Stomach (tissue), 9 donors: ENCODE results near the gene SNX3. TPM values are rescaled to one million over a fixed set of nuclear protein-coding genes. Genes with fewer than 3 reads are reported as not detected.

Source experiments
- DNase-seq, 2 donors: peaks; one replicate each; pipeline versions ENCODE4 v3.0.0 to v3.0.0-alpha.2; 2013 to 2019
- H3K27ac ChIP-seq, 5 donors: fragments of 200-600 bp in 4 of 5; sonication (generic) in 4 of 5; one replicate each; pipeline ENCODE4 v1.5.1; 2013 to 2019; ENCODE audit warnings: mild to moderate bottlenecking in 1 of 5, moderate library complexity in 1 of 5
- H3K27me3 ChIP-seq, 3 donors: fragments of 200-600 bp; sonication (generic); one replicate each; pipeline ENCODE4 v1.5.1; 2017 to 2019; ENCODE audit warnings: mixed run types in 1 of 3
- H3K36me3 ChIP-seq, 4 donors: fragments of 200-600 bp; sonication (generic); 1 replicate in 3 of 4; 2 replicates in 1 of 4; pipeline ENCODE4 v1.5.1; 2016 to 2019
- H3K4me1 ChIP-seq, 4 donors: fragments of 200-600 bp; sonication (generic); one replicate each; pipeline ENCODE4 v1.5.1; 2016 to 2019
- H3K4me3 ChIP-seq, 4 donors: fragments of 200-600 bp; sonication (generic) in 3 of 4; one replicate each; pipeline ENCODE4 v1.5.1; 2016 to 2019; ENCODE audit warnings: mild to moderate bottlenecking in 1 of 4
- H3K9me3 ChIP-seq, 4 donors: fragments of 200-600 bp; sonication (generic); one replicate each; pipeline ENCODE4 v1.5.1; 2016 to 2019
- EP300 ChIP-seq: sonication (generic); formaldehyde crosslinking; IDR thresholded peaks from one replicate; pipeline ENCODE4 v1.6.1; 2017; ENCODE audit warnings: antibody characterized with exemption
- POLR2A ChIP-seq, 4 donors: fragments of 450-650 bp; IDR thresholded peaks; one replicate each; pipeline ENCODE4 v1.6.1; 2016; ENCODE audit warnings: antibody characterized with exemption in 4 of 4, control low read depth in 2 of 4, mild to moderate bottlenecking in 1 of 4, moderate library complexity in 1 of 4
- POLR2AphosphoS5 ChIP-seq, 3 donors: sonication (generic); formaldehyde crosslinking; IDR thresholded peaks; one replicate each; pipeline ENCODE4 v1.6.1; 2016; ENCODE audit warnings: antibody characterized with exemption in 3 of 3
- WGBS, 5 donors: extraction: QIAGEN DNeasy Blood & Tissue Kit in 3 of 5; methylation state at CpG; one replicate each; pipeline versions ENCODE4 v1.1.5 to v1.1.7; 2013 to 2018; 5-methylcytosine and 5-hydroxymethylcytosine counted together
- intact Hi-C: fragments of 100-400 bp; cut with DNase I; formaldehyde crosslinking; loops from one replicate; pipeline ENCODE4 v1.15.1; 2023; ENCODE audit warnings: low total_unique reads
- polyA plus RNA-seq, 3 donors: library from polyadenylated mRNA; stranded (reverse); fragments of 200-250 nt; gene quantifications; one replicate each; pipeline ENCODE4 v1.2.3, GENCODE V29; 2013
- total RNA-seq, 5 donors: library from RNA; depleted of rRNA; stranded (reverse); fragments of >200 nt; gene quantifications; one replicate each; pipeline versions ENCODE4 v1.1.0 to v1.2.3, GENCODE V29; 2014 to 2016
- TF ChIP-seq, protein P1 (sequence below), 7 experiments: fragments of 450-650 bp in 4 of 7; fragments of 200-600 bp in 3 of 7; sonication (generic) in 3 of 7; IDR thresholded peaks; one replicate each; pipeline ENCODE4 v1.5.1; 2016 to 2019; ENCODE audit warnings: antibody characterized with exemption in 7 of 7, control low read depth in 2 of 7, mild to moderate bottlenecking in 1 of 7
- donor health status: healthy with polysubstance abuse.
- donor health status: Bipolar disorder and iron deficiency.
- donor health status: healthy.

Gene SNX3
- total and polyA plus RNA-seq, 8 donors = 46.1 to 199 (median 144) TPM

DNA sequence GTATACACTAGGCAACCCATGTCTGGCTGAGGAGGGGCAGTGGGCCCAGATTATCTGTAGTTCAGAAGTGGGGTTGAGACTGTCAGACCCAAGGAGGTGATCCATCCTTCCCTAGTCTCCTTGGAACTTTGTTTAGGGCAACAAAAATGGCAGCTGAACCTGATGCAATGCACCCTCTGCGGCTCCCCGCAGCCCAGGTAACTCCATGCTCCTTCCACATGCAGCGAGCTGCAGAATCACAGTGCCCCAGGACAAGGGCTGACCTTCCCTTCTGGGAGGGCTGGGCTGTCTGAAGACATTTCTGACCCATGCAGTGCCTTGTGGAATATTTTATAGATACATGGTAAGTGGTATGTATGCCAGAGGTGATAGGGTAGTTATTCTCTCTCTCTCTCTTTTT lies 65.6 kb downstream of the SNX3 start:
- DNase-seq = no peak
- Histone ChIP-seq H3K4me1 (no peaks in the 10 kb centered on the region), H3K27ac (no peak overlapping the region), H3K27me3 (no peaks in the 10 kb centered on the region), H3K4me3 (no peak overlapping the region), H3K36me3 (no peaks in the 10 kb centered on the region), H3K9me3 (no peaks in the 10 kb centered on the region)
- intact Hi-C loops = no loop called here
- TF ChIP-seq POLR2A (IDR thresholded peaks at IDR 0.05) (no peak), POLR2AphosphoS5 (IDR thresholded peaks at IDR 0.05) (no peak), EP300 (no peak)
- TF ChIP-seq, protein P1, sequence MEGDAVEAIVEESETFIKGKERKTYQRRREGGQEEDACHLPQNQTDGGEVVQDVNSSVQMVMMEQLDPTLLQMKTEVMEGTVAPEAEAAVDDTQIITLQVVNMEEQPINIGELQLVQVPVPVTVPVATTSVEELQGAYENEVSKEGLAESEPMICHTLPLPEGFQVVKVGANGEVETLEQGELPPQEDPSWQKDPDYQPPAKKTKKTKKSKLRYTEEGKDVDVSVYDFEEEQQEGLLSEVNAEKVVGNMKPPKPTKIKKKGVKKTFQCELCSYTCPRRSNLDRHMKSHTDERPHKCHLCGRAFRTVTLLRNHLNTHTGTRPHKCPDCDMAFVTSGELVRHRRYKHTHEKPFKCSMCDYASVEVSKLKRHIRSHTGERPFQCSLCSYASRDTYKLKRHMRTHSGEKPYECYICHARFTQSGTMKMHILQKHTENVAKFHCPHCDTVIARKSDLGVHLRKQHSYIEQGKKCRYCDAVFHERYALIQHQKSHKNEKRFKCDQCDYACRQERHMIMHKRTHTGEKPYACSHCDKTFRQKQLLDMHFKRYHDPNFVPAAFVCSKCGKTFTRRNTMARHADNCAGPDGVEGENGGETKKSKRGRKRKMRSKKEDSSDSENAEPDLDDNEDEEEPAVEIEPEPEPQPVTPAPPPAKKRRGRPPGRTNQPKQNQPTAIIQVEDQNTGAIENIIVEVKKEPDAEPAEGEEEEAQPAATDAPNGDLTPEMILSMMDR (IDR thresholded peaks at IDR 0.05) = no peak
- WGBS, 5 donors = 88 to 97% (median 89%) methylated on average over 3 of the region's 3 CpGs

DNA sequence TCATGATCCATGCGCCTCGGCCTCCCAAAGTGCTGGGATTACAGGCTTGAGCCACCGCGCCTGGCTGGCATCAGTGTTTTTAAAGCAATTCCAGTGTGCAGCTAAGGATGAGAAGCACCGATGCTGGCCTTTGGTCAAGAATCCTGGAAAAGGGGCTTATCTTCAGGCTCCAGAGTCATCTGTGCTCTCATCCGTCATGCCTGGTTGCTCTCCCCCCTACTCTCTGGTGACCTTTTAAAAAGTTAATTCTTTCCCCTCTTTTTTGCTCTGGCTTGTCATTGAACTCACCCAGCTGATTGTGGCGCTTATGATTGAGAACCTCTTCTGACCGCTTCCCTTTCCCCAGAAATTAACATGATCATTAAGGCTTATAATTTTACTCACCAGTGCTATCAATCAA lies 66.3 kb downstream of the SNX3 start:
- WGBS, 5 donors = 75 to 90% (median 82%) methylated on average over 8 of the region's 8 CpGs
- Histone ChIP-seq H3K36me3 (no peaks in the 10 kb centered on the region), H3K27ac (no peak overlapping the region), H3K4me1 (no peaks in the 10 kb centered on the region), H3K9me3 (no peaks in the 10 kb centered on the region), H3K4me3 (no peak overlapping the region), H3K27me3 (peaks cover 0 to 4% (median 0%) of the 10 kb centered on the region in 3 donors)
- no peak for DNase-seq
- TF ChIP-seq EP300 = no peak
- no peak for TF ChIP-seq POLR2AphosphoS5 (IDR thresholded peaks at IDR 0.05)
- no peak for TF ChIP-seq POLR2A (IDR thresholded peaks at IDR 0.05)
- TF ChIP-seq, protein P1 (IDR thresholded peaks at IDR 0.05) = no peak
- intact Hi-C loops = no loop called here

DNA sequence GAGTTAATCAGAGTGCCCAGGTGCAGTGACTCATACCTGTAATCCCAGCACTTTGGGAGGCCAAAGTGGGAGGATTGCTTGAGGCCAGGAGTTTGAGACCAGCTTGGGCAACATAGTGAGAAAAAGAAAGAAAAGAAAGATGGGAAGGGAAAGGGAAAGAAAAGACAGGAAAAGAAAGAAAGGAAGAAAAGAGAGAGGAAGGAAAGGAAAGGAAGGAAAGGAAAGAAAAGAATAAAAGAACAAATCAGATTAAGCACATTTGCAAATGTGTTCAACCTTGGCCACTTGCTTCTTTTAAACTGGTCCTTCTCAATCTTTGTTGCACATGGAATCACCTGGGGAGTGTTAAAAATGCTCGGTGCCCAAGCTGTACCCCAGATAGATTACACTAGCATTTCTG lies 67.0 kb downstream of the SNX3 start:
- Histone ChIP-seq H3K4me3 (no peak overlapping the region), H3K27me3 (peaks cover 0 to 4% (median 0%) of the 10 kb centered on the region in 3 donors)
- no peak for DNase-seq

DNA sequence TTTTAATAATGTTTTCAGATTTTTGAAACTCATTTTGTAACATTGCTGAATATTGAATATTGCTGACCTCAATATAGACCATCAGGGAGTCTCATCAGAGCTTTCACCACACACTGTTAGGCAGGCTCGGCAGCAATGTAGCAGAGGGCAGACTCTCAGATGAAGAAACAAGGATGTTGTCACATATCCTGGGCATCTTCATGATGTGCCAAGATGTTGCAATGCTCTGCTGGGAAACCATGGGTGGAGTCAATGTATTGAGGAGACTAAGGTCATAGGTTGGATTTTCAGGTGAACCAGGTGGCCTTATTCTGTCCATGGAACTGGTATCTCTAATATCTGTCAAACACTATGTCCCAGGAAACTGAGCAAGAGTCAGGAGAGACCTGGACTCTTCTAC lies 67.7 kb downstream of the SNX3 start:
- Histone ChIP-seq H3K4me3 (no peak overlapping the region), H3K4me1 (no peaks in the 10 kb centered on the region), H3K9me3 (no peaks in the 10 kb centered on the region), H3K36me3 (no peaks in the 10 kb centered on the region), H3K27me3 (peaks cover 0 to 4% (median 0%) of the 10 kb centered on the region in 3 donors), H3K27ac (no peak overlapping the region)
- intact Hi-C loops = no loop called here
- 83 to 100% (median 96%) methylated on average over 1 of the region's 1 CpG for WGBS, 5 donors
- no peak for DNase-seq
- TF ChIP-seq POLR2A (IDR thresholded peaks at IDR 0.05) (no peak), POLR2AphosphoS5 (IDR thresholded peaks at IDR 0.05) (no peak), EP300 (no peak)
- TF ChIP-seq, protein P1 (IDR thresholded peaks at IDR 0.05) = no peak

More for the DNA sequence above, 67.0 kb downstream of the SNX3 start:
- Histone ChIP-seq H3K9me3 (no peaks in the 10 kb centered on the region), H3K27ac (no peak overlapping the region), H3K4me1 (no peaks in the 10 kb centered on the region), H3K36me3 (no peaks in the 10 kb centered on the region)
- 57 to 83% (median 79%) methylated on average over 1 of the region's 1 CpG for WGBS, 5 donors
- TF ChIP-seq EP300 (no peak), POLR2AphosphoS5 (IDR thresholded peaks at IDR 0.05) (no peak), POLR2A (IDR thresholded peaks at IDR 0.05) (no peak)
- TF ChIP-seq, protein P1 (IDR thresholded peaks at IDR 0.05) = no peak
- intact Hi-C loops = no loop called here
